Cardiac muscle cell (in vitro differentiated cells and primary cell): Measurements from ENCODE around the gene ASB6. TPM values are rescaled to one million over a fixed set of nuclear protein-coding genes. Genes with fewer than 3 reads are reported as not detected.
A peak's percentile ranks its signal among the peaks of the same experiment; 100 is the strongest.

Experiments
- DNase-seq, 2 donors: peaks; one replicate each; pipeline versions ENCODE4 v3.0.0 to v3.0.0-alpha.2; 2010 to 2017; ENCODE audit warnings: low read depth in 1 of 2, low spot score in 1 of 2
- H3K27ac ChIP-seq: fragments of 200-600 bp; sonication (generic); 2 replicates; pipeline ENCODE4 v1.5.1; 2016
- H3K27me3 ChIP-seq: fragments of 200-600 bp; sonication (generic); 2 replicates; pipeline ENCODE4 v1.6.0; 2016; ENCODE audit warnings: control low read depth
- H3K36me3 ChIP-seq: fragments of 200-600 bp; sonication (generic); 2 replicates; pipeline ENCODE4 v1.5.1; 2016; ENCODE audit warnings: control low read depth
- H3K4me1 ChIP-seq: fragments of 200-600 bp; sonication (generic); 2 replicates; pipeline ENCODE4 v1.8.1; 2017; ENCODE audit warnings: low read depth, mild to moderate bottlenecking, mixed run types
- H3K4me3 ChIP-seq: fragments of 200-600 bp; sonication (generic); 2 replicates; pipeline ENCODE4 v1.5.1; 2016; ENCODE audit warnings: mild to moderate bottlenecking
- H3K9me3 ChIP-seq: fragments of 200-600 bp; sonication (generic); 2 replicates; pipeline ENCODE4 v1.5.1; 2017; ENCODE audit warnings: low read depth, mild to moderate bottlenecking, control low read depth
- CTCF ChIP-seq: IDR thresholded peaks from 2 replicates; pipeline ENCODE4 v1.5.1; 2012; ENCODE audit warnings: low read depth, mild to moderate bottlenecking, low read length
- polyA plus RNA-seq: library from polyadenylated mRNA; unstranded; fragments of >200 nt; fragmentation: Nextera tagmentation; extraction: Ambion mirVana; gene quantifications from 2 replicates; pipeline ENCODE4 v1.2.1, GENCODE V29; 2016
- total RNA-seq: library from RNA; depleted of rRNA; stranded (reverse); fragments of >200 nt; gene quantifications from 2 replicates; pipeline ENCODE4 v1.2.3, GENCODE V29; 2016

Gene ASB6
- total and polyA plus RNA-seq, 2 experiments from 2014 or later = 24.0 to 25.2 TPM

- no peak overlapping the region for H3K4me3 ChIP-seq
- no peak overlapping the region for H3K27ac ChIP-seq
- DNase-seq = no peak
- TF ChIP-seq CTCF = no peak
- H3K27me3 ChIP-seq = no peaks in the 10 kb centered on the region
- H3K4me1 ChIP-seq = peaks cover 12% of the 10 kb centered on the region
- H3K36me3 ChIP-seq = no peaks in the 10 kb centered on the region
- H3K9me3 ChIP-seq = no peaks in the 10 kb centered on the region
Measured at GRCh38 chr9:129644902-129645301, 3.0 kb upstream of the ASB6 start.

GRCh38 chr9:129644365-129644764 lies 2.4 kb upstream of the ASB6 start:
- Histone ChIP-seq H3K9me3 (no peaks in the 10 kb centered on the region), H3K27ac (no peak overlapping the region), H3K27me3 (no peaks in the 10 kb centered on the region), H3K4me3 (no peak overlapping the region), H3K4me1 (peaks cover 12% of the 10 kb centered on the region), H3K36me3 (no peaks in the 10 kb centered on the region)
- TF ChIP-seq CTCF = no peak
- no peak for DNase-seq

GRCh38 chr9:129643706-129644105 lies 1.8 kb upstream of the ASB6 start:
- TF ChIP-seq CTCF = no peak
- Histone ChIP-seq H3K27me3 (no peaks in the 10 kb centered on the region), H3K4me3 (no peak overlapping the region), H3K36me3 (peaks cover 3% of the 10 kb centered on the region), H3K9me3 (no peaks in the 10 kb centered on the region), H3K4me1 (peaks cover 12% of the 10 kb centered on the region), H3K27ac (no peak overlapping the region)
- no peak for DNase-seq

GRCh38 chr9:129640871-129641749 lies 841 bp downstream of the ASB6 start:
- H3K4me3 ChIP-seq = peak overlapping the region; percentile 66
- no peaks in the 10 kb centered on the region for H3K9me3 ChIP-seq
- no peak for DNase-seq
- no peaks in the 10 kb centered on the region for H3K27me3 ChIP-seq
- H3K27ac ChIP-seq = peak overlapping the region; percentile 50
- peaks cover 7% of the 10 kb centered on the region for H3K36me3 ChIP-seq
- H3K4me1 ChIP-seq = peaks cover 8% of the 10 kb centered on the region
- no peak for TF ChIP-seq CTCF

GRCh38 chr9:129640086-129640870 lies 1.7 kb downstream of the ASB6 start:
- no peaks in the 10 kb centered on the region for H3K27me3 ChIP-seq
- peaks cover 8% of the 10 kb centered on the region for H3K4me1 ChIP-seq
- DNase-seq = peak in 1 of 2 donors; percentile 46
- no peak overlapping the region for H3K27ac ChIP-seq
- H3K4me3 ChIP-seq = no peak overlapping the region
- H3K36me3 ChIP-seq = peaks cover 13% of the 10 kb centered on the region
- H3K9me3 ChIP-seq = no peaks in the 10 kb centered on the region
- TF ChIP-seq CTCF = no peak
